Parathyroid adenoma (tissue), 2 donors: Measurements from ENCODE around the gene PPWD1.
A peak's percentile ranks its signal among the peaks of the same experiment; 100 is the strongest.

ENCODE experiments used
- H2AFZ ChIP-seq: fragments of 300-600 bp; sonication (generic); one replicate; pipeline ENCODE4 v1.7.0; 2017; ENCODE audit warnings: antibody characterized with exemption, mild to moderate bottlenecking
- H3K27ac ChIP-seq: fragments of 300-600 bp; sonication (generic); one replicate; pipeline ENCODE4 v1.7.0; 2017
- H3K27me3 ChIP-seq: fragments of 300-600 bp; sonication (generic); one replicate; pipeline ENCODE4 v1.7.0; 2017; ENCODE audit warnings: low read length; ENCODE audit not compliant: control insufficient read depth, insufficient read depth
- H3K36me3 ChIP-seq: fragments of 300-600 bp; sonication (generic); one replicate; pipeline ENCODE4 v1.7.0; 2017; ENCODE audit warnings: low read length; ENCODE audit not compliant: control insufficient read depth, insufficient read depth
- H3K4me1 ChIP-seq: fragments of 300-600 bp; sonication (generic); one replicate; pipeline ENCODE4 v1.7.0; 2017; ENCODE audit warnings: control low read depth
- H3K4me2 ChIP-seq: fragments of 300-600 bp; sonication (generic); one replicate; pipeline ENCODE4 v1.7.0; 2017; ENCODE audit warnings: low read length
- H3K4me3 ChIP-seq: fragments of 300-600 bp; sonication (generic); one replicate; pipeline ENCODE4 v1.7.0; 2017; ENCODE audit warnings: low read depth, low read length
- H3K79me2 ChIP-seq: fragments of 300-600 bp; sonication (generic); one replicate; pipeline ENCODE4 v1.7.0; 2017; ENCODE audit warnings: control low read depth
- H3K9ac ChIP-seq: fragments of 300-600 bp; sonication (generic); one replicate; pipeline ENCODE4 v1.7.0; 2017; ENCODE audit warnings: mild to moderate bottlenecking
- H3K9me3 ChIP-seq: fragments of 300-600 bp; sonication (generic); one replicate; pipeline ENCODE4 v1.7.0; 2017; ENCODE audit warnings: low read length; ENCODE audit not compliant: control insufficient read depth
- CTCF ChIP-seq: fragments of 300-600 bp; sonication (generic); IDR thresholded peaks from one replicate; pipeline ENCODE4 v1.7.0; 2017; ENCODE audit warnings: antibody characterized with exemption, mild to moderate bottlenecking
- donor health status: primary hyperparathyroidism.

The PPWD1 gene

GRCh38 chr5:65624571-65625555, 61.8 kb downstream of the PPWD1 start, which contains the start of the genes SHLD3 and TRAPPC13:
Gene SHLD3 (plus strand): TSS chr5:65625027. CDS start chr5:65629588, 4,561 bp downstream.
Gene TRAPPC13 (plus strand): TSS chr5:65625027. CDS start chr5:65625061, 34 bp downstream.
- Histone ChIP-seq H3K9me3 (no peaks in the 10 kb centered on the region), H2AFZ (peak within 1 kb of the TSS; percentile 96), H3K4me1 (peaks cover 12% of the 10 kb centered on the region)

GRCh38 chr5:65625743-65626142, 62.6 kb downstream of the PPWD1 start:
- Histone ChIP-seq H3K27ac (peak overlapping the region; percentile 94), H3K4me3 (peak overlapping the region; percentile 88), H3K36me3 (no peaks in the 10 kb centered on the region), H3K27me3 (no peaks in the 10 kb centered on the region), H3K9me3 (no peaks in the 10 kb centered on the region), H3K9ac (no peak overlapping the region), H2AFZ (no peak overlapping the region), H3K79me2 (peaks cover 35% of the 10 kb centered on the region), H3K4me1 (peaks cover 12% of the 10 kb centered on the region), H3K4me2 (peak overlapping the region; percentile 56)
- no peak for TF ChIP-seq CTCF

More at GRCh38 chr5:65624571-65625555, 61.8 kb downstream of the PPWD1 start, which contains the start of the genes SHLD3 and TRAPPC13:
- TF ChIP-seq CTCF = no peak
- Histone ChIP-seq H3K27me3 (no peaks in the 10 kb centered on the region), H3K36me3 (no peaks in the 10 kb centered on the region), H3K9ac (peak within 1 kb of the TSS; percentile 78), H3K79me2 (peaks cover 35% of the 10 kb centered on the region), H3K4me3 (peak within 1 kb of the TSS; percentile 88), H3K4me2 (peak within 1 kb of the TSS; percentile 56), H3K27ac (peak within 1 kb of the TSS; percentile 94)

- no peaks in the 10 kb centered on the region for H3K27me3 ChIP-seq
- no peaks in the 10 kb centered on the region for H3K9me3 ChIP-seq
- H3K9ac ChIP-seq = no peak overlapping the region
- no peak for TF ChIP-seq CTCF
- H3K4me3 ChIP-seq = no peak overlapping the region
- H3K27ac ChIP-seq = no peak overlapping the region
- H3K36me3 ChIP-seq = no peaks in the 10 kb centered on the region
- peaks cover 16% of the 10 kb centered on the region for H3K79me2 ChIP-seq
- H2AFZ ChIP-seq = no peak overlapping the region
- H3K4me1 ChIP-seq = peaks cover 2% of the 10 kb centered on the region
- no peak overlapping the region for H3K4me2 ChIP-seq
Observed at GRCh38 chr5:65630981-65631380, 67.9 kb downstream of the PPWD1 start.
